Measurements from ENCODE around the gene RBM33. TPM values are rescaled to one million over a fixed set of nuclear protein-coding genes. Genes with fewer than 3 reads are reported as not detected.

Gene RBM33
- total RNA-seq, 1 donor from 2014 or later: 50.5 TPM

DNA sequence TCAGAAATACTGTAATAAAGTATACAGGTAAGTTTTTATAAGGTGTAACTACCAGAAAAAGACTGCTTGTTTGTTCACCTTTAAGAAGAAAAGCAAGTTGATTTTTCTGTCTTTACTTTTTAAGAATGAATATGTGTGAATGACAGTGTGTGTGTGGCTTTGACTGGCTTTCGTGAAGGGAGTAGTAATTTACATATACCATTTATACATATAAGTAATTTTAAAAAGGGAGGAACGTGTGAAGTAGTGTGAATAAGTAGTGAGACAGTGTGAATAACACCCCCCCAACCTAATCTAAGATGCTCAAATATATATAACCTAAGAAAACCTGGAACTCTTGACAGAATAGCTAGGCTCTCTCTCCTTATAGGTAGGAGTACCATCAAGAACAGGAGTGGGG is 33.2 kb downstream of the RBM33 start:
- Mint-ChIP-seq H3K27me3 (ENCODE audit: low read depth, unreplicated experiment) (no peaks in the 10 kb centered on the region), H3K27ac (ENCODE audit: unreplicated experiment) (no peak overlapping the region), H3K4me3 (ENCODE audit: unreplicated experiment) (no peak overlapping the region), H3K4me1 (ENCODE audit: low read depth, unreplicated experiment) (peaks cover 9% of the 10 kb centered on the region), H3K9me3 (ENCODE audit: unreplicated experiment) (no peaks in the 10 kb centered on the region), H3K36me3 (ENCODE audit: low read depth, unreplicated experiment) (peaks cover 13% of the 10 kb centered on the region)
- peaks cover 15% of the 10 kb centered on the region for H3K36me3 ChIP-seq (ENCODE audit: insufficient read depth, low read length)
- no peak for TF ChIP-seq EZH2 (IDR thresholded peaks at IDR 0.05; ENCODE audit: insufficient read depth, low read length)
- TF ChIP-seq, protein P1, sequence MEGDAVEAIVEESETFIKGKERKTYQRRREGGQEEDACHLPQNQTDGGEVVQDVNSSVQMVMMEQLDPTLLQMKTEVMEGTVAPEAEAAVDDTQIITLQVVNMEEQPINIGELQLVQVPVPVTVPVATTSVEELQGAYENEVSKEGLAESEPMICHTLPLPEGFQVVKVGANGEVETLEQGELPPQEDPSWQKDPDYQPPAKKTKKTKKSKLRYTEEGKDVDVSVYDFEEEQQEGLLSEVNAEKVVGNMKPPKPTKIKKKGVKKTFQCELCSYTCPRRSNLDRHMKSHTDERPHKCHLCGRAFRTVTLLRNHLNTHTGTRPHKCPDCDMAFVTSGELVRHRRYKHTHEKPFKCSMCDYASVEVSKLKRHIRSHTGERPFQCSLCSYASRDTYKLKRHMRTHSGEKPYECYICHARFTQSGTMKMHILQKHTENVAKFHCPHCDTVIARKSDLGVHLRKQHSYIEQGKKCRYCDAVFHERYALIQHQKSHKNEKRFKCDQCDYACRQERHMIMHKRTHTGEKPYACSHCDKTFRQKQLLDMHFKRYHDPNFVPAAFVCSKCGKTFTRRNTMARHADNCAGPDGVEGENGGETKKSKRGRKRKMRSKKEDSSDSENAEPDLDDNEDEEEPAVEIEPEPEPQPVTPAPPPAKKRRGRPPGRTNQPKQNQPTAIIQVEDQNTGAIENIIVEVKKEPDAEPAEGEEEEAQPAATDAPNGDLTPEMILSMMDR (IDR thresholded peaks at IDR 0.05; ENCODE audit: insufficient read depth, low read depth, low read length): no peak
- H3K9ac ChIP-seq (ENCODE audit: low read length): no peak overlapping the region
- peaks cover 71% of the 10 kb centered on the region for H3K79me2 ChIP-seq (ENCODE audit: insufficient read depth, low read length)
- no peak overlapping the region for H3K4me2 ChIP-seq (ENCODE audit: low read length)
- no peaks in the 10 kb centered on the region for H3K9me3 ChIP-seq (ENCODE audit: insufficient read depth, low read depth, low read length)
- H3K27me3 ChIP-seq (ENCODE audit: insufficient read depth, low read length): no peaks in the 10 kb centered on the region
- no peaks in the 10 kb centered on the region for H3K4me1 ChIP-seq (ENCODE audit: insufficient read depth, low read length)
- no peak overlapping the region for H3K4me3 ChIP-seq (ENCODE audit: insufficient read depth, low read depth, low read length)
- FAIRE-seq (no peak), DNase-seq (ENCODE audit: low read depth) (no peak)
- no peak overlapping the region for H2AFZ ChIP-seq (ENCODE audit: low read depth, low read length)
- H3K27ac ChIP-seq (ENCODE audit: low read depth, low read length): no peak overlapping the region
- H4K20me1 ChIP-seq (ENCODE audit: insufficient read depth, low read length): peaks cover 48% of the 10 kb centered on the region

DNA sequence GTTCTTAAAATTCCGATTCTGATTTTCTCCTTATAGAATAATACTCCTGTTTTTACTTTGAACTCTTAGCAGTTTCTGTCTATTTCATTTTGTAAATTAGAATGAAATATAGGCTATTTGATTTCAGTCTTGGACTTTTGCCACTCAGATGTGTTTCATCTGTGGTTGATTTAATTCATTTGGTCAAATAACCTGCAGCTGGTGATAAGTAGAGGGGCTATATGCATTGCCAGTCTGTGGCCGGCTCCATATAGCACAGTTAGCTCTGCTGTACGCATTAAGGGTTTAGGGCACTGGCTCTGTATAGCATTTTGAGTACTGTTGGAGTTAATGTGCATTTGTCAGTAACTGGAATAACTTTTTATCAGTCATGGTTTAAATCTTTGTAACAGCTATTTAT is 35.7 kb downstream of the RBM33 start:
- H3K9ac ChIP-seq (ENCODE audit: low read length): no peak overlapping the region
- peaks cover 3% of the 10 kb centered on the region for H3K4me1 ChIP-seq (ENCODE audit: insufficient read depth, low read length)
- FAIRE-seq: no peak
- peaks cover 18% of the 10 kb centered on the region for H3K4me1 Mint-ChIP-seq (ENCODE audit: low read depth, unreplicated experiment)
- TF ChIP-seq, protein P1 (IDR thresholded peaks at IDR 0.05; ENCODE audit: insufficient read depth, low read depth, low read length): no peak
- TF ChIP-seq EZH2 (IDR thresholded peaks at IDR 0.05; ENCODE audit: insufficient read depth, low read length): no peak
- H3K27ac ChIP-seq (ENCODE audit: low read depth, low read length): no peak overlapping the region
- no peak for DNase-seq (ENCODE audit: low read depth)
- H3K36me3 ChIP-seq (ENCODE audit: insufficient read depth, low read length): peaks cover 12% of the 10 kb centered on the region
- no peak overlapping the region for H2AFZ ChIP-seq (ENCODE audit: low read depth, low read length)
- H3K27me3 ChIP-seq (ENCODE audit: insufficient read depth, low read length): no peaks in the 10 kb centered on the region
- H3K9me3 ChIP-seq (ENCODE audit: insufficient read depth, low read depth, low read length): no peaks in the 10 kb centered on the region
- no peaks in the 10 kb centered on the region for H3K9me3 Mint-ChIP-seq (ENCODE audit: unreplicated experiment)
- H3K79me2 ChIP-seq (ENCODE audit: insufficient read depth, low read length): peaks cover 79% of the 10 kb centered on the region
- no peaks in the 10 kb centered on the region for H3K27me3 Mint-ChIP-seq (ENCODE audit: low read depth, unreplicated experiment)
- H3K27ac Mint-ChIP-seq (ENCODE audit: unreplicated experiment): no peak overlapping the region
- no peak overlapping the region for H3K4me3 ChIP-seq (ENCODE audit: insufficient read depth, low read depth, low read length)
- H3K4me3 Mint-ChIP-seq (ENCODE audit: unreplicated experiment): no peak overlapping the region
- peaks cover 61% of the 10 kb centered on the region for H4K20me1 ChIP-seq (ENCODE audit: insufficient read depth, low read length)
- peaks cover 12% of the 10 kb centered on the region for H3K36me3 Mint-ChIP-seq (ENCODE audit: low read depth, unreplicated experiment)
- no peak overlapping the region for H3K4me2 ChIP-seq (ENCODE audit: low read length)

DNA sequence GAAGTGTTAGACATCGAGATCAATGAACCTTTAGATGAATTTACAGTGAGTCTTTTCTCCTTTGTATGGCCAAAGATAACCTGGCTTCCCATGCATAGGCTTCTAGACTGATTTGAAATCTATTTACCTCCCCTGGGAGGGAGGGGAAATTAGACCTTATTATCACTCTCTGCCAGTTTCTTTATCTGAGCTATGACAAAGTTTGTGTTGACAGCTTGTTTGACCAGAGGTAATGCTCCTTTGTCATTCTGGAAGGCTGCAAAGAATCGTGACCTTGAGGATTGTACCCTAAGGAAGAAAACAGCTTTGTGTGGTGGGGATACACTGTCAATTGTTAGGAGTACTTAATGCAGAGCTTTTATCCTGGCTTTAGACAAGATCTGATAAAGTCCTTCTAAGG is 36.4 kb downstream of the RBM33 start:
- H3K4me1 ChIP-seq (ENCODE audit: insufficient read depth, low read length): peaks cover 3% of the 10 kb centered on the region
- H3K27ac ChIP-seq (ENCODE audit: low read depth, low read length): no peak overlapping the region
- H3K36me3 ChIP-seq (ENCODE audit: insufficient read depth, low read length): peaks cover 12% of the 10 kb centered on the region
- H3K9me3 Mint-ChIP-seq (ENCODE audit: unreplicated experiment): no peaks in the 10 kb centered on the region
- H3K4me3 ChIP-seq (ENCODE audit: insufficient read depth, low read depth, low read length): no peak overlapping the region
- peaks cover 24% of the 10 kb centered on the region for H3K4me1 Mint-ChIP-seq (ENCODE audit: low read depth, unreplicated experiment)
- H2AFZ ChIP-seq (ENCODE audit: low read depth, low read length): no peak overlapping the region
- peaks cover 79% of the 10 kb centered on the region for H3K79me2 ChIP-seq (ENCODE audit: insufficient read depth, low read length)
- DNase-seq (ENCODE audit: low read depth): no peak
- H3K27ac Mint-ChIP-seq (ENCODE audit: unreplicated experiment): no peak overlapping the region
- no peak overlapping the region for H3K4me3 Mint-ChIP-seq (ENCODE audit: unreplicated experiment)
- H3K36me3 Mint-ChIP-seq (ENCODE audit: low read depth, unreplicated experiment): peaks cover 12% of the 10 kb centered on the region
- H3K9ac ChIP-seq (ENCODE audit: low read length): no peak overlapping the region
- H3K9me3 ChIP-seq (ENCODE audit: insufficient read depth, low read depth, low read length): no peaks in the 10 kb centered on the region
- H3K4me2 ChIP-seq (ENCODE audit: low read length): no peak overlapping the region
- peaks cover 62% of the 10 kb centered on the region for H4K20me1 ChIP-seq (ENCODE audit: insufficient read depth, low read length)
- TF ChIP-seq, protein P1 (IDR thresholded peaks at IDR 0.05; ENCODE audit: insufficient read depth, low read depth, low read length): no peak
- no peaks in the 10 kb centered on the region for H3K27me3 ChIP-seq (ENCODE audit: insufficient read depth, low read length)
- no peak for FAIRE-seq
- no peaks in the 10 kb centered on the region for H3K27me3 Mint-ChIP-seq (ENCODE audit: low read depth, unreplicated experiment)
